KOPT-K1 (cell line): ENCODE results near the gene GRIN1.

Source experiments
- H3K27ac ChIP-seq: fragments of 200-600 bp; sonication (generic); 2 replicates; pipeline ENCODE4 v1.5.1; 2016; ENCODE audit warnings: antibody characterized with exemption, mild to moderate bottlenecking, low read depth, low read length; ENCODE audit not compliant: poor library complexity, severe bottlenecking
- H3K36me3 ChIP-seq: fragments of 200-600 bp; sonication (generic); 2 replicates; pipeline ENCODE4 v1.5.1; 2017; ENCODE audit warnings: antibody characterized with exemption, mild to moderate bottlenecking, low read length, moderate library complexity; ENCODE audit not compliant: insufficient read depth
- H3K9me3 ChIP-seq: fragments of 200-600 bp; sonication (generic); 2 replicates; pipeline ENCODE4 v1.5.1; 2017; ENCODE audit warnings: antibody characterized with exemption, low read length, mild to moderate bottlenecking; ENCODE audit not compliant: insufficient read depth, poor library complexity, severe bottlenecking

The GRIN1 gene

GRCh38 chr9:137170486-137171148, 31.7 kb downstream of the GRIN1 start:
- Histone ChIP-seq H3K9me3 (no peaks in the 10 kb centered on the region), H3K36me3 (no peaks in the 10 kb centered on the region), H3K27ac (no peak overlapping the region)

- H3K27ac ChIP-seq = no peak overlapping the region
- no peaks in the 10 kb centered on the region for H3K36me3 ChIP-seq
Observed at GRCh38 chr9:137171149-137171900, 32.4 kb downstream of the GRIN1 start.

GRCh38 chr9:137172901-137173795, 34.2 kb downstream of the GRIN1 start:
- Histone ChIP-seq H3K9me3 (no peaks in the 10 kb centered on the region), H3K36me3 (peaks cover 4% of the 10 kb centered on the region; the same call in 1 of the 2 replicates), H3K27ac (no peak overlapping the region)

More at GRCh38 chr9:137171149-137171900, 32.4 kb downstream of the GRIN1 start:
- H3K9me3 ChIP-seq = no peaks in the 10 kb centered on the region

- no peaks in the 10 kb centered on the region for H3K9me3 ChIP-seq
- H3K36me3 ChIP-seq = peaks cover 9% of the 10 kb centered on the region; the same call in 1 of the 2 replicates
- H3K27ac ChIP-seq = no peak overlapping the region
Observed at GRCh38 chr9:137173796-137174664, 35.1 kb downstream of the GRIN1 start.

GRCh38 chr9:137174722-137175293, 35.9 kb downstream of the GRIN1 start:
- H3K27ac ChIP-seq = no peak overlapping the region
- H3K36me3 ChIP-seq = peaks cover 17% of the 10 kb centered on the region; the same call in 1 of the 2 replicates

GRCh38 chr9:137175345-137175961, 36.5 kb downstream of the GRIN1 start:
- H3K36me3 ChIP-seq = peaks cover 24% of the 10 kb centered on the region; the same call in 1 of the 2 replicates
- H3K9me3 ChIP-seq = no peaks in the 10 kb centered on the region

More at GRCh38 chr9:137174722-137175293, 35.9 kb downstream of the GRIN1 start:
- H3K9me3 ChIP-seq = no peaks in the 10 kb centered on the region

GRCh38 chr9:137176302-137177182, 37.6 kb downstream of the GRIN1 start:
- H3K36me3 ChIP-seq = peaks cover 34% of the 10 kb centered on the region; the same call in 1 of the 2 replicates
- H3K9me3 ChIP-seq = no peaks in the 10 kb centered on the region
- H3K27ac ChIP-seq = no peak overlapping the region

More at GRCh38 chr9:137175345-137175961, 36.5 kb downstream of the GRIN1 start:
- no peak overlapping the region for H3K27ac ChIP-seq

GRCh38 chr9:137178201-137178938, 39.4 kb downstream of the GRIN1 start:
- H3K9me3 ChIP-seq = no peaks in the 10 kb centered on the region
- no peak overlapping the region for H3K27ac ChIP-seq
- H3K36me3 ChIP-seq = peaks cover 48% of the 10 kb centered on the region; the same call in 1 of the 2 replicates

GRCh38 chr9:137178939-137179630, 40.1 kb downstream of the GRIN1 start:
- Histone ChIP-seq H3K36me3 (peaks cover 56% of the 10 kb centered on the region; the same call in 1 of the 2 replicates), H3K9me3 (no peaks in the 10 kb centered on the region), H3K27ac (no peak overlapping the region)

GRCh38 chr9:137179761-137180160, 40.8 kb downstream of the GRIN1 start:
- H3K36me3 ChIP-seq = peaks cover 59% of the 10 kb centered on the region; the same call in 1 of the 2 replicates
- no peak overlapping the region for H3K27ac ChIP-seq

GRCh38 chr9:137180491-137180890, 41.5 kb downstream of the GRIN1 start:
- Histone ChIP-seq H3K36me3 (peaks cover 62% of the 10 kb centered on the region; the same call in 1 of the 2 replicates), H3K9me3 (no peaks in the 10 kb centered on the region), H3K27ac (no peak overlapping the region)

More at GRCh38 chr9:137179761-137180160, 40.8 kb downstream of the GRIN1 start:
- no peaks in the 10 kb centered on the region for H3K9me3 ChIP-seq

- H3K9me3 ChIP-seq = no peaks in the 10 kb centered on the region
- H3K36me3 ChIP-seq = peaks cover 73% of the 10 kb centered on the region; the same call in 1 of the 2 replicates
Observed at GRCh38 chr9:137181680-137182079, 42.7 kb downstream of the GRIN1 start.

More at GRCh38 chr9:137181680-137182079, 42.7 kb downstream of the GRIN1 start:
- no peak overlapping the region for H3K27ac ChIP-seq
